Activated CD4-positive, alpha-beta T cell treated with anti-CD3 and anti-CD28 coated beads for 4 hours (primary cell): ENCODE data around the gene LDHAL6A.
"Not testable (repeated sequence)": the region's sequence is repeated elsewhere in the genome, so short reads cannot be mapped to it uniquely, and the experiment has no call there.

ENCODE experiments used
- DNase-seq, 2 donors: peaks; one replicate each; pipeline ENCODE4 v3.0.0-alpha.2; 2020

Gene LDHAL6A

GRCh38 chr11:18455686-18456372 is at the start of gene LDHAL6A:
LDHAL6A (plus strand) TSS chr11:18455856; CDS start chr11:18456681, 825 bp downstream.
- DNase-seq = no peak

- DNase-seq = not testable (repeated sequence)
These were observed 48.3 kb upstream of the LDHAL6A start for GRCh38 chr11:18407400-18407799.

GRCh38 chr11:18408558-18409291 is 46.9 kb upstream of the LDHAL6A start:
- no peak for DNase-seq

DNA sequence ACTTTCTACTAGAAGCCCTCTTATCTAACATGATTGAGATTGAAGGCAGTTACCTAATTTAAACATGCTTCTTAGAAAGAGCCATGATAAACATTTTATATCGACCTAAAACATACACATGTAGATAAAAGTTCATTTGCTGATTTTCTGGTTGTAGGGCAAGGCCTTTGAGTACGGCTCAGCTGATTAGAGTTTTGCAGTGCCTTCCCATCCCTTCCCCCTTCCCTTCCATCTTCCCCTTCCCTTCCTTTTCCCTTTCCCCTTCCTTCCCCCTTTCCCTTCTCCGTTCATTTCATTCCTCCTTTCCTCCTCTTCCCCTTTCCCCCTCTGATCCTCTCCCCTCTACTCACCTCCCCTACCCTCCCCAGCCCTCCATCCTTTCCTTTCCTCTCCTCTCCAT is 39.2 kb upstream of the LDHAL6A start:
- DNase-seq = no peak

DNA sequence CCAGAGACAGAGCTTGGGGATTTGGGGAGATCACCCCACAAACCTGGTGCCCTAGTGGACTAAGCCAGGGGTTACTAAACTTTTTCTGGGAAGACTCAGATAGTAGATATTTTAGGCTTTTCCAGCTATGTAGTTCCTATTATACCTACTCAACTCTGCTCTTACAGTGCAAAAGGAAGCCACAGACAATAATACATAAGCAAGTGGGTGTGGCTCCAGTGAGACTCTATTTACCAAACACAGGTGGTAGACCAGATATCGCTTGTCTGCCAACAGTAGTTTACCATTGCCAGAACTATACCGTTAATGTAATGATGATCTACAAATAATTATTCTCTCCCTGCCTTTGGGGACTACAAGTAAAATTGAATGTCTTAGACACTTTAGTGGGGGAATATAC is 36.6 kb upstream of the LDHAL6A start:
- DNase-seq = no peak

DNA sequence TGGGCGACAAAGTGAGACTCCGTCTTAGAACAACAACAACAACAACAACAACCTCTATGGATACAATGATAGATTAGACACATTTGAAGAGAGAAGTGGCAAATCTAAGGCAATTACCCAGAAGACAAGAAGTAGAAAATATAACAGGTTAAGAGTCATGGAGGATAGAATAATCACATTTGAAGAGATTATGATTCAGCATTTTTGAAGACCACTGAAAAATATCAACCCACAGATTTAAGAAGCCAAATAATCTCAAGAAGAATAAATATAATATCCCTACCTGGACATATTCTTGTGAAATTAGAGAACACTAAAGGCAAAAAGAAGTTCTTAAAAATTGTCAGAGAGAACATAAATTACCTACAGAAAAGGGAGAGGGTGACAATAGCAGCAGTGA is 35.6 kb upstream of the LDHAL6A start:
- DNase-seq = no peak

GRCh38 chr11:18427240-18427639 is 28.4 kb upstream of the LDHAL6A start:
- no peak for DNase-seq

GRCh38 chr11:18429332-18429731 is 26.3 kb upstream of the LDHAL6A start:
- no peak for DNase-seq

- no peak for DNase-seq
These were observed 17.0 kb upstream of the LDHAL6A start for GRCh38 chr11:18438691-18439090.

- no peak for DNase-seq
These were observed 6.4 kb upstream of the LDHAL6A start for GRCh38 chr11:18449251-18449650.

DNA sequence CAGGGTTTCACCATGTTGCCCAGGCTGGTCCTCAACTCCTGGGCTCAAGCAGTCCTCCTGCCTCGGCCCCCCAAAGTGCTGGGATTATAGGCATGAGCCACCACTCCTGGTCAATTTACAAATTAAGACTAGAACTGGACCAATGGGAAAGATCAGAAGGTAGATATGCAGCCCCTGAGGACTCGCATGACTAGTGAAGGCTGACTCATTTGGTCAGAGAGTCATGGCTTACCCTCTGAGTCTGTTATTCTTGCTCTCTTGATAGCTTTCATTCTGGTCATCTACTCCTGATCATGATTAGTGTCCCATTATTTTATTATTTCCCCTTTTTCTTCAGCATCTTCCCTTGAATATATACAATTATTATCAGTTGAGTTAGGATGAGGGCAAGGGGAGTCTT is 2.7 kb upstream of the LDHAL6A start:
- DNase-seq = no peak

DNA sequence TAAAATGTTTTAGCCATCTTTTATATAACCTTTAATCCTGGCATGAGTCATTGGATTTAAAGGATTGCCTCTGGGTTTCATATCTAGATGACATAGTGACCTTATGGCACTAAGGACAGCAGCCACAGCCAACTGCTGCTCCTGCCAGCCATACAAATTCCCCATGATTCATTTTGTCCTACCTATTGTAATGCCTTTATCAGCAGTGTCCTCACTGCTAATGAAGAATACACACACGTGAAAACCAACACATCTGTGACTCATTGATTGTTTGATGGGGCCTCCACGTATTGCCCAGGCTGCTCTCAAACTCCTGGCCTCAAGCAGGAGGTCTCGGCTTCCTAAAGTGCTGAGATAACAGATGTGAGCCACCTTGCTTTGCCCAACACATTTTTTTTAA is 1.8 kb downstream of the LDHAL6A start:
- DNase-seq = no peak

DNA sequence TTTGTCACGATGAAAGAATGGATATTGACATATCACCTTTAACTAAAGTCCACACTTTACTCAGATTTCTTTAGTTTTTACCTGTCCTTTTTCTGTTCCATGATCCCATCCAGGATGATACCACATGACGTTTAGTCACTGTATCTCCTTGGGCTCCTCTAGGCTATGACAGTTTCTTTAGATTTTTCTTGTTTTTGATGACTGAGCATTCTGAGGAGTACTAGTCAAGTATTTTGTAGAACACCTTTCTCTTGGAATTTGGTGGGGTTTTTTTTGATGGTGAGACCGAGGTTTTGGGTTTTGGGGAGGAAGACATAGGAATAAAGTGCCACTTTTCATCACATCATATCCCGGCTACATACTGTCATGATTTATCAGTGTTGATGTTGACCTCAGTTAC is 4.0 kb downstream of the LDHAL6A start:
- no peak for DNase-seq

GRCh38 chr11:18461909-18462308 is 6.3 kb downstream of the LDHAL6A start:
- DNase-seq = no peak

DNA sequence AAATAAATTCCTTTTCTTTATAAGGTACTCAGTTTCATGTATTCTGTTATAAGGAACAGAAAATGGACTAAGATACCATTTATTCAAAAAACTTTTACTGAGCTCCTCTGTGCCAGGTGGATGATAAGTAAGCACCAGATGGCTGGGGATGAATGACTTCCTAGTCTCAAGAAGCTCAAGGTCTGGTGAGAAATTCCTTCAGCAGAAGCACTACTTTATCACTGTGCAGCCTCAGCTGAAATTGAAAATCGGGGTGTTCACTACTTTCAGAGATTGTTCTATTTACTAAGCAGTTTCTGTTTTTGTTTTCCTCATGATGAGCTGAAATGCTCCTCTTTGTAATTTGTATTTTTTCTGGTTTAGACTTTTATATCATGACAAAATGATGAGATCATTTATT is 7.8 kb downstream of the LDHAL6A start:
- DNase-seq = no peak

- no peak for DNase-seq
These were observed 10.7 kb downstream of the LDHAL6A start for GRCh38 chr11:18466402-18466801.

DNA sequence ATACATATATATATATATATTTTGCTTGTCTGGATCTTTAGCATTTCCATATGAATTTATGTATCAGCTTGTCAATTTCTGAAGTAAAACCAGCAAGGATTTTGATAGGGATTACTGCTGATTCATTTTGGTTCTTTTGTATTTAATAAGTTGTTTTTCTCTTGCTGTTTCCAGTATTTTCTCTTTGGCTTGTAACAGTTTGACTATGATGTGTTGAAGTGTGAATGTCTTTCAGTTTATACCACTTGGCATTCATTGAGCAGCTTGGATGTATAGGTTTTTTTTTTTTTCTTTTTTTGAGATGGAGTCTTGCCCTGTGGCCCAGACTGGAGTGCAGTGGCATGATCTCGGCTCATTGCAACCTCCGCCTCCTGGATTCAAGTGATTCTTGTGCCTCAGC is 12.4 kb downstream of the LDHAL6A start:
- no peak for DNase-seq

DNA sequence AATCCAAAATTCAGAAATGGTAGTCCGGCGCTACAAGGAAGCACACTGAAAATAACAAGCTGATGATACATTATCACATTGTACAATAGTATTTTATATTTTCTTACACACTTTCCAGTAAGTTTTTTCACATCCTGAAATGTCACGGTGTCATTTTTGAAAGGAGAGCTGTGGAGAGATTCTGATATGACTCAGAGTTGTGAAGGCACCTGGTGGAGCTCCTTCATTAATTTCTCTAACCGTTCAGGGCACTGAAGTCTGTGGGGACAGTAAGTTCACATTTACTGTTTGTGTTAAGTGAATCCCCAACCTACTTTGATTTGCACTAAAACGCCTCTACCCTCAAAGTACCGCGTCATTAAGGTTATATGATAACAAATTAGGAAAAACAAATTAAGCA is 13.3 kb downstream of the LDHAL6A start:
- no peak for DNase-seq

- DNase-seq = no peak
These were observed 16.3 kb downstream of the LDHAL6A start for GRCh38 chr11:18471995-18472394.

DNA sequence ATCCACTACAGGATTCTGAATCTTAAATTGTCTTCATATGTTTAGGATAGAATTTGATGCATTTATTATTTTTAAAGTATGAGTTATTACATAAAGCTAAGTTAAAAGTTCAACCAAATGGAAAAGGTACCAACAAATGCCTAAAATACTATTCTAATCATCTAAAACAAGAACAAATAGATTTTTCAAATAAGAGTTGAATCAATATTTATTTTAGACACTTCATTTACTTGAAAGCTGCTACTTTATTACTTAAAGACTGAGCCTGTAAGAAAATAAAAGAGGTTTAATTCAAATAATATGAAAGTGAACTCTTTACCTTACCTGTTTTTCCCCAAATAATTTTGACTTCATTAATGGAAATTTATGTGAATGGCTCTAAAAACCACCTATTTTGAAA is 16.9 kb downstream of the LDHAL6A start:
- DNase-seq = no peak

- no peak for DNase-seq
These were observed 23.4 kb downstream of the LDHAL6A start for GRCh38 chr11:18479063-18479462.

DNA sequence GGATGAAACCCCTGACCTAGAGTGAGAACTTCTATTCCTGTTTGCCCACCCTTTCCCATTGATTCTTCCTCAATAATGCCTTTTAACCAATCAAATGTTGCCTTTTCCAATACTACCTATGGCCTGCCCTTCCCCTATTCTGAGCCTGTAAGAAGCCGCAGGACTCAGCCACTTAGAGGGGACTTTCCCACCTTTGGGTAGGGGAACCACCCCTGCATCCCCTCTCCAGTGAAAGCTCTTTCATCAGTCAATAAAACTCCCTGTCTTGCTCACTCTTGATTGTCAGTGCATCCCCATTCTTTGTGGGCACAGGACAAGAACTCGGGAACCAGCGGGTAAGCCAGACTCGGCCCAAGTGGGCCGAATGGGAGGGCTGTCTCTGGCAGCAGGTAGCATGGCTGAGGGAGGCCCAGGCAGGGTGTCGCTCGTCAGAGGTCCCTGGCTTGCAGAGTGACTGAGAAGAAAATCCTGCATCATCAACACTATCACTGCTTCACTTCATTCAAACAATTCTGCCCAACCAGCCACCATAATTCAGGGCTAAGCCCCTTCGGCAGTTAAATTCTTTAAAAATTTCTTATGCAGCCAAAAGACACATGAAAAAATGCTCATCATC is 30.4 kb downstream of the LDHAL6A start:
- DNase-seq = no peak

DNA sequence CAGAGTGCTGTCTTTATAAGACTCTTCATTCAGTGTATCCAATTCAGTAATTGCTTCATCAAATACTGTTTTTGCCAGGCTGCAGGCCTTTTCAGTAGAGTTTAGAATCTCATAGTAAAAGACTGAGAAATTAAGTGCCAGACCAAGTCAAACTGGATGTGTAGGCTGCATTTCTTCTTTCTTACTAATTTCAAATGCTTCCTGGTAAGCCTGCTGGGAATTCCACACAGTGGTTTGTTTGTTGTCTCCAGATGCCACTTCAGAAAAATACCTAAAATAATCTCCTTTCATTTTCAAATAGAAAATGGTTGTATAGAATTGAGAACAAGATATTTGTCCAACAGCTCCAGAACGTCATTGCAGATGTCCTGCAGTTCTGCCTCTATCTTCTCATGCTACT is 34.7 kb downstream of the LDHAL6A start:
- DNase-seq = no peak
